GM21825 (cell line): ENCODE results near the gene PRAMEF18.
"Not testable (repeated sequence)": the region's sequence is repeated elsewhere in the genome, so short reads cannot be mapped to it uniquely, and the experiment has no call there.

Experiments used
- ATAC-seq: cut with Tn5 transposase; IDR thresholded peaks from one replicate; pipeline ENCODE4 v1.9.1; 2021; ENCODE audit warnings: mild to moderate bottlenecking, moderate library complexity; ENCODE audit not compliant: unreplicated experiment

The PRAMEF18 gene

GRCh38 chr1:13208712-13209111 lies 17.2 kb downstream of the PRAMEF18 start:
- ATAC-seq = not testable (repeated sequence)

DNA sequence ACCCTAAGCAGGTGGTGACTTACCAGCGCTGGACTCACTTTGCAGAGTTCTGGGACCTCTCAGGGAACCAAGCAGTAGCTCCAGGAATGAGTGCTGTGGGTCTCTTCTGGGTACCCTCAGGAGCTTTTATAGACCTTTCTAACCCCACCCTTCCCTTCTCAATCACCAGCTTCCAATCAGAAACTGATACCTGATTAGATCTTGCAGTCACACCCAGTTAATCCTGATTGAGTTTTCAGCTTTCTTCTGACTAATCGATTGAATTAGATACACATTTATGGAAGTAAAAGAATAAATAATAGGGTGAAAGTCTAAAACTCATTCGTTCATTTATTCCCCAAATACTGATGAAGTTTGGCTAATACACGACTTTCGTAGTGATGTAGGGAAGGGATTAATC lies 24.6 kb downstream of the PRAMEF18 start, which contains the start of gene PRAMEF13:
Gene PRAMEF13, minus strand, starts transcription at position 101 of the 400 bp plus-strand sequence. CDS start 1,820 bp downstream, outside the sequence.
- not testable (repeated sequence) for ATAC-seq
